Measurements from ENCODE around the gene RAMP1.

The RAMP1 gene

DNA sequence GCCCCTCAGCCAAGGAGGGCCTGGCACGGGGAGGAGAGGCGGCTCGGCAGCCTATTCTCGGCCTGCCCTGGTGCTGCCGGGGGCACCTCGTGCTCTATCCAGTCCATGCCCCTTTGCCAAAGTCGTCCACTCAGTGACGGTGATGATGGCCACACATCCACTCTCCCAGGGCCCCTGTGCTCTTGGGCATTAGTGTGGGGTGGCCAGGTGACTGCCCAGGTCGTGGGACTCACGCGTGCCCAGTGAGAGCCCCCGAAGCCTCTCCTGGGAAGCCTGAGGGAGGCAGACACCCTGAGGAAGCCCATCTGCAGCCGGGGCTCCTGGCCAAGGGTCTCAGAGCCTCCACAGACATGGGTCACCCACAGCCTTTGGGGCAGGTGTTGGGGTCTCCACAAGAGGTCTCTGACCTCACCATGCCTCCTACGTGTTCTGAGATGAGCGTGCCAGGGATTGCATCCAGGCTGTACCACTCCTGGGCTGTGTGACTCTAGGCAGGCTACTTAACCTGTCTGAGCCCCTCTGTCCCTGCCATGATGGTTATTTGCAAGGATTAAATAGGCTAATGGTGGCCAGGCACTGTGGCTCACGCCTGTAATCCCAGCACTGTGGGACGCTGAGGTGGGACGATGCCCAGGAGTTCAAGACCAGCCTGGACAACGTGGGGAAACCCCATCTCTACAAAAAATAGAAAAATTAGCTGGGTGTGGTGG is 12.9 kb downstream of the RAMP1 start:
- TF ChIP-seq, protein P1, sequence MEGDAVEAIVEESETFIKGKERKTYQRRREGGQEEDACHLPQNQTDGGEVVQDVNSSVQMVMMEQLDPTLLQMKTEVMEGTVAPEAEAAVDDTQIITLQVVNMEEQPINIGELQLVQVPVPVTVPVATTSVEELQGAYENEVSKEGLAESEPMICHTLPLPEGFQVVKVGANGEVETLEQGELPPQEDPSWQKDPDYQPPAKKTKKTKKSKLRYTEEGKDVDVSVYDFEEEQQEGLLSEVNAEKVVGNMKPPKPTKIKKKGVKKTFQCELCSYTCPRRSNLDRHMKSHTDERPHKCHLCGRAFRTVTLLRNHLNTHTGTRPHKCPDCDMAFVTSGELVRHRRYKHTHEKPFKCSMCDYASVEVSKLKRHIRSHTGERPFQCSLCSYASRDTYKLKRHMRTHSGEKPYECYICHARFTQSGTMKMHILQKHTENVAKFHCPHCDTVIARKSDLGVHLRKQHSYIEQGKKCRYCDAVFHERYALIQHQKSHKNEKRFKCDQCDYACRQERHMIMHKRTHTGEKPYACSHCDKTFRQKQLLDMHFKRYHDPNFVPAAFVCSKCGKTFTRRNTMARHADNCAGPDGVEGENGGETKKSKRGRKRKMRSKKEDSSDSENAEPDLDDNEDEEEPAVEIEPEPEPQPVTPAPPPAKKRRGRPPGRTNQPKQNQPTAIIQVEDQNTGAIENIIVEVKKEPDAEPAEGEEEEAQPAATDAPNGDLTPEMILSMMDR (conservative IDR thresholded peaks at IDR 0.05; ENCODE audit: low read depth, low read length) = no peak
- DNase-seq (ENCODE audit: low read depth) = no peak
- H3K4me3 ChIP-seq (ENCODE audit: low read length) = no peak overlapping the region

DNA sequence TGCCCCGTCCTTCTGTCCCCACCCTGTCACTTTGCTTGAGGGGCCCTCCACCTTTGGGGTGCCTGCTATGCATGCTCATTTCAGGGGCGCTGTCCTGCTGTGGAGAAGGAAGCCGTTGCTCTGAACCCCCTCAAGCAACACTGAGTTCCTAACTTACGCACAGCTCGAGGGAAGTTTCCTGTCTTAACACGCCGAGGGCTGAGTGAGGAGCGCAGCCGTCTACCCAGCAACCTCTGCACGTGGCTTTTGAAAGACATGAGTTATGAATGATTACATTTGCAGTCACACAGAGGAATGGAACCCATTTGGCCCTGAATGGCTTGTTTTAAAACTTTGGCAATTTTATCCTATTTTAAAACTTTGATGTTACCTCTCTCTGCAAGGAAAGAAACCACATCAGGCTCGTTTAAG is 14.0 kb downstream of the RAMP1 start:
- TF ChIP-seq, protein P1 (conservative IDR thresholded peaks at IDR 0.05; ENCODE audit: low read depth, low read length) = no peak
- no peak overlapping the region for H3K4me3 ChIP-seq (ENCODE audit: low read length)
- no peak for DNase-seq (ENCODE audit: low read depth)

DNA sequence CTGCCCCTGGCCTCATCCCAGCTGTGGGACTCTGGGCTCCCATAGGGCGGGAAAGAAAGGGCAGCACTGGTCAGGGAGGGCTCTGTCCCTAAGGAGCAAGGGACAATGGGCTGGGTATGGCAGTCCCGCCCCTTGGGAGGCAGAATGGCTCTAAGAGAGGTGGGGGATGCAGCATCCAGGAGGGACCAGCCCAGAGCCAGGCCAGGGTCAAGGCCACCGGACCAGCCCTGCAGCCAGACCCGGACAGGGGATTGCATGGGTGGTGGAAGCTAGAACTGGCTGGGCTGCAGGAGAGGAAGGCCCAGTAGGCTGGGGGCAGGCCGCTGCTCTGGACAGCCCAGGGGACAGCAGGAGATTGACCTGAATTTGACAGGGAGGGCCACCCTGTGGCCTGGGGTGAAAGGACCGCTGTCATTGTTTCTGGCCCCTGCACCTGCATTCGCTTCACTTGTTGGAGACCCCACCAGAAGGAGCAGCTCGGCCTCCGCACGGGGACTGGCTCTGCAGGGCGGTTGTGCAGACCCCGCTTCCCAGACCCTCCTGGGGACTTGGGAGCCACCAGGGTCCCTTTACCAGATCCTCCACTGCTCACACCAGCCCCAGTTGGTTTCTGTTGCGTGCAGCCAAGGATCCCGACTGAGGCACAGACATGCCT is 14.6 kb downstream of the RAMP1 start:
- TF ChIP-seq, protein P1 (conservative IDR thresholded peaks at IDR 0.05; ENCODE audit: low read depth, low read length) = no peak
- no peak overlapping the region for H3K4me3 ChIP-seq (ENCODE audit: low read length)
- no peak for DNase-seq (ENCODE audit: low read depth)

DNA sequence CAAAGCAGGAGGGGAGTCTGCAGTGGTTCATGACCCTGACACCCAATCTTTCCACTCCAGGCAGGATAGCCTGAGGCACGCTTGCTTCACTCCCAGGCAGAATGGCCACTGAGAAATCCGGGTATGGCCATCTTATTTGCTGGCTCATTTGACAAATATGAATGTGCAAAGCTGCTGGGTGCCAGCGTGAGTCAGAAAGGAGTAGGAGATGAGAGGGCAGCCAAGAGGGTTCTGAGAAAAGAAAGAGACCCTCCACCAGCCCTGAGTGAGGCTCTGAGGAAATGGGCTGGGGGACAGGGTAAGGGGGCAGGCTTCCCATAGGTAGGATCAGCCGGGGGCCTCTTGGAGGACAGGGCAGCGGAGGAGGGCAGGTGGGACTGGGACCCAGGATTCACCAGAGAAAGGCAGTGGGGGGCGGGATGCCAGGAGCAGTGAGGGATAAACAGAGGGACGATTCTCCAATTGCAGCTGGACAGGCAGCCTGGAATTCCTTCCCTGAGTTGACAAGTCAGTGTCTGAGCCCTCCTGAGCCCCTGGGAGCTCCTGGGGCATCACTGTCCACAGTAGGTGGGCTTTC is 15.2 kb downstream of the RAMP1 start:
- H3K4me3 ChIP-seq (ENCODE audit: low read length) = no peak overlapping the region
- TF ChIP-seq, protein P1 (conservative IDR thresholded peaks at IDR 0.05; ENCODE audit: low read depth, low read length) = no peak
- DNase-seq (ENCODE audit: low read depth) = no peak

DNA sequence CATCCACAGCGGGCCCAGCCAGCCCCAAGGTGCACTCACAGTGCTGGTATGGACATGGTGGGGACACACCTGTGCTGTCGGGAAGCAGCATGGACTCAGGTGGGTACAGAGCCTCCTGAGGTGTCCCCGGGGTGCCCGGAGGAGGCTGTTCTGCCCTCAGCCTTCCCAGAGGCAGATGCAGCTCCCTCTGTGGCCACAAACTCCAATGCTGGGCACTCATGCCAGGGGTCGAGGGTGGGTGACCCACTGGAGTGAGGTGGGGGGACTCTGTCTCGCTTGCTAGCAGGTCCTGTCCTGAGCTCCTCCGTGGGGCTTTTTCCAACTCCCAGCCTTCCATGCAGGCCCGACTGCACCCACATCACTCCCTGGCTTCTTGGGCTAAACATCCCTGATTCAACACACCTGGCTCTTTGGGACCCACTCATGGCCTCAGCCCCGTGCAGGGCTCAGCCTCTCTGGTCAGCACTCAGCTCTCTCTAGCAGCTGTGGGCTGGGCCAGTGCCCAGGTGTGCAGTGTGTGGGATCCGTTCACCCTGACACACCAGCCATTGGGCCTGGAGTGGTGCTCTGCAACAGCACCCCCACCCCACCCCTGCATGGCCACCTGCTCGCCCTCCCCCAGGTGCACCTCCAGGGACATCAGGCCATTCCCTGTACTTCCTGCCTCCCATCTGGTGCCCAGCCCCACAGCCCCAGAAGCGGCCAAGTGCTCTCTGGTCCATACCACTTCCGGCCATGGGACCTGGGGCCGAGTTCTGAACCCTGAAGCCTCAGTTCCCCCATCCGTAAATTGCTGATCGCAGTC is 16.0 kb downstream of the RAMP1 start:
- H3K4me3 ChIP-seq (ENCODE audit: low read length) = no peak overlapping the region
- TF ChIP-seq, protein P1 (conservative IDR thresholded peaks at IDR 0.05; ENCODE audit: low read depth, low read length) = no peak
- DNase-seq (ENCODE audit: low read depth) = no peak

DNA sequence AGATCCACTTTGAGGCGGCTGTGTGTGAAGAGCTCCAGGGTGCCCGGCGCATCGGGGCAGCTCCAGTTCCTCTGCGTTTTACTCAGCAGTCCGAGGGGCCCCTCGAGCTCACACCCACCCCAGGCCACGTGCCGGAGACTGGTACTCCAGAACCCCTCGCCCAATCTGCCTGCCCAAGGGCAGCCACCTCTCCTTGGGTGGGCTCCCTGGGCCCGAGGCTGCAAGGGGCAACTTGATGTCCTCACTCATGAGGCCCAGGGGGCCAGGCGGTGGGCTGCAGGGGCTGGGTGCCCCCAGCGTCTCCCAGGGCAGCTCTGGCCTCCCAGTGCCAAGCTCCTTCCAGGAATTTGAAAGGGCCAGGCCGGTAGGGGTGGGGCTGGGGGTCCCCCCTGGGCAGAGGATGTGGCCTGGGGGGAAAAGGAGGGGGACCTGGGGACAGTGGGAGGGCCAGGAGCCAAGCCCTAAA is 16.7 kb downstream of the RAMP1 start:
- no peak for DNase-seq (ENCODE audit: low read depth)
- H3K4me3 ChIP-seq (ENCODE audit: low read length) = no peak overlapping the region
- TF ChIP-seq, protein P1 (conservative IDR thresholded peaks at IDR 0.05; ENCODE audit: low read depth, low read length) = no peak

Data from retinal pigment epithelial cell (primary cell).